Central memory CD8-positive, alpha-beta T cell (primary cell): ENCODE results near the gene AFMID.
"Not testable (repeated sequence)": the region's sequence is repeated elsewhere in the genome, so short reads cannot be mapped to it uniquely, and the experiment has no call there.

Source experiments
- ATAC-seq: fragments of 150-1000 bp; cut with Tn5 transposase; replicated peaks from 2 replicates; pipeline ENCODE4 v1.10.0; 2022; ENCODE audit warnings: mild to moderate bottlenecking, moderate FRiP score, moderate number of reproducible peaks; ENCODE audit not compliant: poor library complexity, severe bottlenecking; ENCODE audit errors: extremely low read depth
- DNase-seq, 2 donors: peaks; one replicate each; pipeline ENCODE4 v3.0.0; 2021; ENCODE audit warnings: low spot score in 2 of 2
- H3K27ac Mint-ChIP-seq: one replicate; pipeline ENCODE4 v1.8.0; 2022; ENCODE audit warnings: low read depth, mild to moderate bottlenecking, moderate library complexity, mixed read lengths
- H3K27me3 Mint-ChIP-seq: one replicate; pipeline ENCODE4 v1.8.0; 2022; ENCODE audit warnings: mixed read lengths
- H3K36me3 Mint-ChIP-seq: one replicate; pipeline ENCODE4 v1.8.0; 2022; ENCODE audit warnings: mild to moderate bottlenecking, moderate library complexity, mixed read lengths; ENCODE audit not compliant: insufficient read depth
- H3K4me1 Mint-ChIP-seq: one replicate; pipeline ENCODE4 v1.8.0; 2022; ENCODE audit warnings: mixed read lengths
- H3K4me3 Mint-ChIP-seq: one replicate; pipeline ENCODE4 v1.8.0; 2022; ENCODE audit warnings: mild to moderate bottlenecking, moderate library complexity, mixed read lengths
- H3K9me3 Mint-ChIP-seq: one replicate; pipeline ENCODE4 v1.8.0; 2022; ENCODE audit warnings: mixed read lengths

AFMID gene

DNA sequence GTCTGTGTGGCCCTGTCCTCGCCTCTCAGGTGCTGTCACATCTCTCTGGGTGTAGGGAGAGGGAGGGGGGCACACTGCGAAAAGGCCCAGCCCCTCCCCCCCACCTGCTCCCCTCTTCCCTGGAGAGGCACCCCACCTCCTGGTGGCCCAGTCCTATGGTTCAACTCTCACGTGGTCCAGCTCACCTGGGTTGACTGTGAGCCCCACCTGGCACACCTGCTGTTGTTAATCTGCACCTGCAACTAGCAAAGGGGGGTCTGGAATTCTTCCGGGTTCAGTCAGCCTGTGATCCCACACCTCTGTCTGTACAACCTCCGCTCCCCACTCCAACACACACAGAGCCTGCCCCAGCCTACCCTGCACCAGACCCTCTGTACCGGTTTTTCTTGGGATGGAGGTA lies 20.7 kb upstream of the AFMID start:
- no peak overlapping the region for H3K27ac Mint-ChIP-seq

DNA sequence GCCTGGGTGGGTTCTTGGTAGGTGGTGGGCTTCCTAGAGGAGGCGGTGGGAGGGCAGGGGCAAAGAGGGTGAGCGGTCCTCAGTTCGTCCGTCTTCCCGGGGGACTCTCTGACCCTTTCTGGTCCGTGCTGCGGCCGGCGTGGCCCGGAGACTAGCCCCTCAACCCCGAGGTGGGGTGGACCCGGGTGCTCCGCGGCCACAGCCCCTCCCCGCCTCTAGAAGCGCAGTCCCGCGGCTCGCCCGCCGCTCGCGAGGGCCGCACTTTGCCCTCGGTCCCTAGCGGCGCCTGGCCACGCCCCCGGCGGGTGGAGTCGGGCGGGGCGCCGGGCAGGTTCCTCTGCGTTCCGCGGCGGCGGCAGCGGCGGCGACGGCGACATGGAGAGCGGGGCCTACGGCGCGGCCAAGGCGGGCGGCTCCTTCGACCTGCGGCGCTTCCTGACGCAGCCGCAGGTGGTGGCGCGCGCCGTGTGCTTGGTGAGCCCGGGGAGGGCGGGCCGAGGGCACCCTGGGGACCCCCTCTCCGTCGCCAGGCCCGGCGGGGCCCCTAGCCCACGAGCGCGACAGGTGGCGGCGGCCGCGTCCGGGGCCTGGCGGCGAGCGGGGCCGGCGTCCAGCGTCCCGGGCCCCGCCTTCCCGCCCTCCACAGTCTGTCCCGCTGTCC lies 18.8 kb upstream of the AFMID start, which contains the start of gene SYNGR2:
Gene SYNGR2 (plus strand): TSS at position 340 of the 661 bp plus-strand sequence. CDS start 36 bp downstream, at position 376.
- Mint-ChIP-seq H3K4me1 (peaks cover 37% of the 10 kb centered on the region), H3K27me3 (no peaks in the 10 kb centered on the region), H3K9me3 (no peaks in the 10 kb centered on the region), H3K27ac (peak within 1 kb of the TSS; percentile 64), H3K4me3 (peak within 1 kb of the TSS; percentile 71), H3K36me3 (peaks cover 16% of the 10 kb centered on the region)
- ATAC-seq (peak; percentile 85), DNase-seq (peak; percentile 77 to 79)

More for the DNA sequence above, 20.7 kb upstream of the AFMID start:
- Mint-ChIP-seq H3K9me3 (no peaks in the 10 kb centered on the region), H3K4me3 (no peak overlapping the region), H3K4me1 (peaks cover 17% of the 10 kb centered on the region), H3K27me3 (no peaks in the 10 kb centered on the region), H3K36me3 (peaks cover 13% of the 10 kb centered on the region)
- DNase-seq (no peak), ATAC-seq (no peak)

DNA sequence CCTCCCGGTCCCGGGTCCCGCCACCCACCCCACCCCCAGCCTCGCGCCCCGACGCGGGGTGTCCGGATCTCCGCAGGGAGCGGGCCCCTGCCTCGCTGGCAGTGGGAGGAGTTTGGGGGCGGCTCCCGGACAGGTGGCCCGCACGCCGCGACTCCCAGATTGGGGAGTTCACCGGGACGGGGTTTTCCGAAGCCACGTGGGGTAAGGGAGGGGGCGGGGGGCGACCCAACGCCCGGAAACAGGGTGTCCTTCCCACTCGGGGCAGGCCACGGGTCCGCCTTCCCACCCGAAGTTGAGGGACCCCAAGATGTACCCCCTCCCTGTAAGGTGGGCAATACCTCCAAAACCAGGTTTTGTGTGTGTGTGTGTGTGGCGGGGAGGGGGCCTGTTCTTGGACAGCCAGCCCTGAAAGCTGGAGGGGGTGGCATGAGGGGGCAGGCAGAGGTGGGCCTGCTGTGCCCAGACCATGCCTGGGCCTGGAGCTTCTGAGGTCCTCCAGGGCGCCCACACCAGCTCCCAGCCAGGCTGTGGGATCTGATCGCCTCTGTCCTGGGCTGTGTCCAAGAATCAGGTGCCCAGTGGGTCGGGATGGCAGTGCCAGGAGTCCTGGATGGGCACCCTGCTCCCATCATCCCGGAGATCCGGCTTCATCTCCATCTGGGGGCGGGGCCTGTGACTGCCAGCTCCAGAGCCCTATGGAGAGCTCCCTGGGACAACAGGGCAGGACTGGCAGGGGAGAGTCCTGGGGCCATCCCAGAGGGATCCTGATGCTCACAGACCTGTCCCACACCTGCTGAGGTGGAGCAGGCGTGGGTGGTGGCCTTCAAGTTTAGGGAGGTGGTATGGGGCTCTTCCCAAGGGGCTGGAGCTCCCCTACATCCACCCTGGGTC lies 18.0 kb upstream of the AFMID start:
- ATAC-seq (peak; percentile 28), DNase-seq (no peak)
- H3K27ac Mint-ChIP-seq = peak overlapping the region; percentile 64
- peak overlapping the region; percentile 71 for H3K4me3 Mint-ChIP-seq
- H3K9me3 Mint-ChIP-seq = no peaks in the 10 kb centered on the region
- H3K4me1 Mint-ChIP-seq = peaks cover 45% of the 10 kb centered on the region
- H3K36me3 Mint-ChIP-seq = peaks cover 17% of the 10 kb centered on the region
- H3K27me3 Mint-ChIP-seq = no peaks in the 10 kb centered on the region

DNA sequence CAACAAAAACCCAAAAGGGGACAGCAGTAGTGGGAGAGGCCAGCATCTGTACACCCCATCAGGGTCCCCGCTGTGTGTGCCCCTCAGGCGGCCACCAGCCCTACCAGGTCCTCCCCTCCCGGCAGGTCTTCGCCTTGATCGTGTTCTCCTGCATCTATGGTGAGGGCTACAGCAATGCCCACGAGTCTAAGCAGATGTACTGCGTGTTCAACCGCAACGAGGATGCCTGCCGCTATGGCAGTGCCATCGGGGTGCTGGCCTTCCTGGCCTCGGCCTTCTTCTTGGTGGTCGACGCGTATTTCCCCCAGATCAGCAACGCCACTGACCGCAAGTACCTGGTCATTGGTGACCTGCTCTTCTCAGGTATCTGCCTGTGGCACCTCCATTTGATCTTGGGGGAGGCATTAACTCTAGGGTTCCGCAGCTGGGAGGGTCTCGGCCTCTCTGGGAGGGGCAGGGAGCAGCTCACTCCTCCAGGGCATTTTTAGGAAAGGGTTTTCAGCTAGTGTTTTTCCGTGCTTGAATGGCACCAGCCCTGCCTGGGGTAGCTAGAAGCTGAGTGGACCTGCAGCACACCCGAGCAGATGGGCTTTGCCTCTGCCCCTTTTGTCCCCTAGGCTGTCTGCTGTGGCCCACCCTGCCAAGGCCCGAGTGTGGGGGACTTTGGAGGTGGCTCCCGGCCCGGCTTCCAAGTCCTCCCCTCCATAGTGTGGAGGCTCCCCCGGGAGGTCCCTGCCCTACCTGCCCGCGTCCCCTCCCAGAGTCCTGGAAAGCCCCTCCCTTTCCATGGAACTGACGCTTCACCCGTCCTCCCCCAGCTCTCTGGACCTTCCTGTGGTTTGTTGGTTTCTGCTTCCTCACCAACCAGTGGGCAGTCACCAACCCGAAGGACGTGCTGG lies 16.2 kb upstream of the AFMID start:
- no peak for DNase-seq
- ATAC-seq = no peak
- H3K9me3 Mint-ChIP-seq = no peaks in the 10 kb centered on the region
- H3K4me1 Mint-ChIP-seq = peaks cover 47% of the 10 kb centered on the region
- H3K36me3 Mint-ChIP-seq = peaks cover 20% of the 10 kb centered on the region
- no peaks in the 10 kb centered on the region for H3K27me3 Mint-ChIP-seq
- peak overlapping the region; percentile 71 for H3K4me3 Mint-ChIP-seq
- H3K27ac Mint-ChIP-seq = peak overlapping the region; percentile 64

DNA sequence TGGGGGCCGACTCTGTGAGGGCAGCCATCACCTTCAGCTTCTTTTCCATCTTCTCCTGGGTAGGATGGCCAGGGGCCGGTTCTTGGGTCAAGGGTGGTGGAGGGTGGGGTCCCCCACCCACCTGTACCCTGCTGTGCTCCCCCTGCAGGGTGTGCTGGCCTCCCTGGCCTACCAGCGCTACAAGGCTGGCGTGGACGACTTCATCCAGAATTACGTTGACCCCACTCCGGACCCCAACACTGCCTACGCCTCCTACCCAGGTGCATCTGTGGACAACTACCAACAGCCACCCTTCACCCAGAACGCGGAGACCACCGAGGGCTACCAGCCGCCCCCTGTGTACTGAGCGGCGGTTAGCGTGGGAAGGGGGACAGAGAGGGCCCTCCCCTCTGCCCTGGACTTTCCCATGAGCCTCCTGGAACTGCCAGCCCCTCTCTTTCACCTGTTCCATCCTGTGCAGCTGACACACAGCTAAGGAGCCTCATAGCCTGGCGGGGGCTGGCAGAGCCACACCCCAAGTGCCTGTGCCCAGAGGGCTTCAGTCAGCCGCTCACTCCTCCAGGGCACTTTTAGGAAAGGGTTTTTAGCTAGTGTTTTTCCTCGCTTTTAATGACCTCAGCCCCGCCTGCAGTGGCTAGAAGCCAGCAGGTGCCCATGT lies 15.4 kb upstream of the AFMID start:
- not testable (repeated sequence) for DNase-seq, H3K9me3 Mint-ChIP-seq, ATAC-seq, H3K27me3 Mint-ChIP-seq
- H3K4me1 Mint-ChIP-seq = peaks cover 54% of the 10 kb centered on the region
- peak overlapping the region; percentile 38 for H3K27ac Mint-ChIP-seq
- H3K36me3 Mint-ChIP-seq = peaks cover 20% of the 10 kb centered on the region
- H3K4me3 Mint-ChIP-seq = peak overlapping the region; percentile 20

DNA sequence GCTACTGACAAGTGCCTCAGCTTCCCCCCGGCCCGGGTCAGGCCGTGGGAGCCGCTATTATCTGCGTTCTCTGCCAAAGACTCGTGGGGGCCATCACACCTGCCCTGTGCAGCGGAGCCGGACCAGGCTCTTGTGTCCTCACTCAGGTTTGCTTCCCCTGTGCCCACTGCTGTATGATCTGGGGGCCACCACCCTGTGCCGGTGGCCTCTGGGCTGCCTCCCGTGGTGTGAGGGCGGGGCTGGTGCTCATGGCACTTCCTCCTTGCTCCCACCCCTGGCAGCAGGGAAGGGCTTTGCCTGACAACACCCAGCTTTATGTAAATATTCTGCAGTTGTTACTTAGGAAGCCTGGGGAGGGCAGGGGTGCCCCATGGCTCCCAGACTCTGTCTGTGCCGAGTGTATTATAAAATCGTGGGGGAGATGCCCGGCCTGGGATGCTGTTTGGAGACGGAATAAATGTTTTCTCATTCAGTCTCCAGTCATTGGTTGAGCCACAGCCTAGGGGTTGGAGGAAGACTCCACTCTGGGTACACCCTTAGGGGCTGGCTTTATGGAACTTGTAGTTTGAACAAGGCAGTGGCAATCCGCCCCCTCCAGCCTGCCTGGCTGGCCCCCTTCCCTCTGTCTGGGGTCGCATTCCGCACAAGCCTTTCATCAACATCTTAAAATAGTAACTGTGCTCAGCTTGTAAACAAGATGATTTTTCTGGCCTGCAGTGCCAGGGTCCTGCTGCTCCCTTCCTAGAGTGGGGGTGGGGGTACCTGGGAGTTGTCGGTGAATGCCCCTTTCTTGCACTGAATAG lies 14.7 kb upstream of the AFMID start:
- peaks cover 59% of the 10 kb centered on the region for H3K4me1 Mint-ChIP-seq

DNA sequence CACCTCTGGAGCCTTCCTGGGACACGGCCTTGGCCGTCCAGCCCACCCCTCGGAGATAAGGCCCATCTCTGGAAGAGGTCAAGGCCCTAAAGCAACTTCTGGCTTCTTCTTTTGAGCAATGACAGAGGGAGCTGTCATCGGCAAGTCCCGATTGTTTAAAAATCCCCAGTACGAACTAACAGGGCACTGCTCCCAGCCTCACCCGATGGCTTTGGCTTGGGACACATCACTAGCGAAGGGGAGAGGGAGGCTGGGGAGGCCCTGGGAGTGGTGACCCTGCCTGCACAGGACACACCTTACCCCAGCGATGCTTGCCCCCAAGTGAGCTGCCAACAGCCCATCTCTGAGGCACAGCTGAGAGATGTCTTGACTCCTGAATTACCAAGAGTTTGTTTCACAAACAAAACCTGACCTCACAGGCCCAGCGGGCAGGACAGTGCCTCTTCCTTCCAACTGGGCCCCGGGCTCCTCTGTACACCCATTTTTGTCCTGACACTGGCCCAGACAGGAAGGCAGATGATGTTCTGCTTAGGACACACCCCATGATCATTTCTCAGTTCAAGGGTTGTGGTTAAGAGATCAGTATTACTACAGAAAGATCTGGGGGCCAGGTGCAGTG lies 14.0 kb upstream of the AFMID start:
- DNase-seq (no peak), ATAC-seq (peak; percentile 61)
- peak overlapping the region; percentile 92 for H3K27ac Mint-ChIP-seq
- peak overlapping the region; percentile 34 for H3K4me3 Mint-ChIP-seq
- no peaks in the 10 kb centered on the region for H3K27me3 Mint-ChIP-seq
- H3K9me3 Mint-ChIP-seq = no peaks in the 10 kb centered on the region
- peaks cover 20% of the 10 kb centered on the region for H3K36me3 Mint-ChIP-seq
- peaks cover 59% of the 10 kb centered on the region for H3K4me1 Mint-ChIP-seq

More for the DNA sequence above, 14.7 kb upstream of the AFMID start:
- ATAC-seq (no peak), DNase-seq (no peak)
- Mint-ChIP-seq H3K4me3 (peak overlapping the region; percentile 20), H3K27ac (peak overlapping the region; percentile 38), H3K36me3 (peaks cover 20% of the 10 kb centered on the region), H3K9me3 (no peaks in the 10 kb centered on the region), H3K27me3 (no peaks in the 10 kb centered on the region)

DNA sequence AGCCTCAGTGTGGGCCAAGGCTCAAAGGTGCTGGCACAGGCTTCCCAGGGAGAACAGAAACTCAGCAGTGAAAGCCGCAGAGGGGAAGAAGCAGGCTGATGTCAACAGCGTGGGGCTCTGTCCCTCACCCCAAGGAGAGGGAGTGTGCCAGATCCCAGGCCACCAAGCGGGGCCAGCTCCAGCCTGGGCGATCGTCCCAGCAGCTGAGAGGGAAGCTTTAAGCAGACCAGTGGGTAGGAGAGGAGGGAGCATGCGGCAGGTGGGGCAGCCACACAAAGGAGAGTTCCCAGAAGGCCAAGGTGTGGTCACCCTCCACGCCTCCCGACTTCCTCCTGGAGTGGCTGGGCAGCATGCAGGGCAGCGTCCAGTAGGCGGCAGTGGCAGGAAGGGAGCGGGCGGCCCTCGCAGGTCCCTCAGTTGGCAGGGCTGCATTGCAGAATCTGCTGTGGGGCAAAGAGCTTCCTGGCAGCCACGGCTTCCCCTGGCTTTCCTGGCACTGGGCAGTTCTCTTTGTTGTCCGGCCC lies 12.8 kb upstream of the AFMID start:
- Mint-ChIP-seq H3K4me3 (no peak overlapping the region), H3K27ac (peak overlapping the region; percentile 92), H3K9me3 (no peaks in the 10 kb centered on the region), H3K27me3 (no peaks in the 10 kb centered on the region), H3K4me1 (peaks cover 57% of the 10 kb centered on the region), H3K36me3 (peaks cover 16% of the 10 kb centered on the region)
- DNase-seq = no peak
- no peak for ATAC-seq

DNA sequence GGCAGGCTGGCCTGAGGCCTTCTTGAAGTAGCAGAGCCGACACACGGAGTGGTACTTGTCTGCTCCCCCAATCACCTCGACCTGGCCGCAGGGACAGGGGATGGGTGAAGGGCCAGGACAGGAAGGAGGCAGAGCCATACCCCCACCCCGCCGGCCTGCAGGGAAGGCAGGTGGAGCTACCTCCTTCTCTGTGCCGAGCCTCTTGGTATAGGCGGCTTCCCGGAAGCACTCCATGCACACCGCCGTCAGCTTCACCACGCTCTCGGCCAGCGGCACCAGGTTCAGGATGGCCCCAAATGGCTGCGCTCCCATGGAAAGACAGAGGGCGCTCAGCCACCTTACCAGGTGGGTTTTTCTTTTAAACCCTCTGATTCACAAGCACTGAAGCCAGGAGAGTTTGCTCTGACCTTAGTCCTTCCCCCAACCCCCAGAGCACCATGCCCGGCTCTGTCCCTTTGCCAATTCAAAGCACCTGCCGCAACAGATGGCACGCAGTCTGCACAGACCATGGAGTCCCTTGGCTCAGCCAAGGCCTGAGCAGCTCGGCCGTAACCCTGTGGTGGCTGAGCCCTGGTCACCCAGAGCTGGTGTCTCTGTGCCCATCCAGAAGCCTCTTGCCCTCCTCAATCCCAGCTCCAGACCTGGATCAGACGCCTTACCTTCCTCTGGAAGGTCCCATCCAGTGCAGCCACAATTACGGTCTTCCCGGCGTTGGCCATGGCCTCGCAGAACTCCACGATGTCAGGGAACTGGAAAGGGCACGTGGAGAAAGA lies 12.1 kb upstream of the AFMID start:
- H3K27me3 Mint-ChIP-seq = no peaks in the 10 kb centered on the region
- H3K27ac Mint-ChIP-seq = no peak overlapping the region
- no peak for ATAC-seq
- peaks cover 51% of the 10 kb centered on the region for H3K4me1 Mint-ChIP-seq
- H3K4me3 Mint-ChIP-seq = no peak overlapping the region
- DNase-seq = no peak
- peaks cover 16% of the 10 kb centered on the region for H3K36me3 Mint-ChIP-seq
- no peaks in the 10 kb centered on the region for H3K9me3 Mint-ChIP-seq

DNA sequence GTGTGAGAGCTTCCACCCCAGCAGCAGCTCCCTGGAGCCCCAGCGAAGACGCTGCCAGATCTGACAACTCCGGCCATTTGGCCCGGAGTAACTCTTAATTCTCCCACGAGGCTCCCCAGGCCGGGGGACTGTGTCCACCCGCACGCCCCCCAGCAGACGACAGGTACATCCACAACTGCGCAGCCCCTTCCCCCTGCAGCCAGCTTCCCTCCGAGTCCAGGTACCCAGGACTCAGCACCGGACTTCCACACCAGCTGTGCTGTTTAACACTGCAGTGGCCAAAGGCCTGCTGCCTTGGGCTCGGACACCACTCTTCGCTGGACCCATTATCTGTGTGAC lies 11.6 kb upstream of the AFMID start:
- ATAC-seq (no peak), DNase-seq (no peak)
- Mint-ChIP-seq H3K9me3 (no peaks in the 10 kb centered on the region), H3K4me1 (peaks cover 53% of the 10 kb centered on the region), H3K27ac (no peak overlapping the region), H3K4me3 (no peak overlapping the region), H3K36me3 (peaks cover 13% of the 10 kb centered on the region), H3K27me3 (no peaks in the 10 kb centered on the region)
